K562 (cell line): ENCODE data around the gene ARHGEF1. TPM values are rescaled to one million over a fixed set of nuclear protein-coding genes. Genes with fewer than 3 reads are reported as not detected.

Experiments used
- ATAC-seq: fragments of 200-7000 bp; cut with Tn5 transposase; 3 replicates; pipeline ENCODE4 v1.9.1; 2020; ENCODE audit warnings: moderate library complexity
- BruUV-seq: library from RNA; stranded (reverse); fragments of 400-500 nt; replicated peaks from 2 replicates; lab custom pipeline; 2021; lab: Mats Ljungman, UMichigan
- CTCF ChIA-PET: fragments of 300-600 bp; formaldehyde crosslinking; extraction: SDS; loops from one replicate; lab custom pipeline; 2021; ENCODE audit warnings: low intra/inter-chr PET ratio; lab: Yijun Ruan, JAX
- POLR2A ChIA-PET: fragments of 300-600, 350-650 bp; sonication (Branson Sonifier 250); formaldehyde crosslinking; extraction: SDS; loops from one replicate; lab custom pipeline; 2021; ENCODE audit warnings: antibody characterized with exemption, inconsistent platforms; lab: Yijun Ruan, JAX
- DNase-seq, 4 experiments: peaks; one replicate each; pipeline versions ENCODE4 v3.0.0 to v3.0.0-alpha.2; 2011 to 2018; ENCODE audit warnings: low spot score in 3 of 4, mixed read lengths in 3 of 4; ENCODE audit errors: extremely low read depth in 1 of 4
- FAIRE-seq: peaks from 2 replicates; lab custom pipeline; 2011; peaks lifted over from hg19 to GRCh38; lab: Jason Lieb, UNC
- H2AFZ ChIP-seq: 2 replicates; pipeline ENCODE4 v1.6.0; 2011; ENCODE audit warnings: low read depth, low read length, control low read depth, inconsistent platforms
- H3K27ac ChIP-seq: fragments of 200-600 bp; 3 replicates; pipeline ENCODE4 v1.8.0; 2011; ENCODE audit warnings: low read depth, mild to moderate bottlenecking, control low read depth, inconsistent platforms, low read length, moderate library complexity, mixed read lengths; ENCODE audit errors: extremely low read depth
- H3K27me3 ChIP-seq, 2 experiments: fragments of 300-600 bp in 1 of 2; 2 replicates in 1 of 2; 3 replicates in 1 of 2; pipeline versions ENCODE4 v1.6.0 to v1.8.0; 2011; ENCODE audit warnings: inconsistent platforms in 2 of 2, low read length in 2 of 2, mild to moderate bottlenecking in 1 of 2, mixed read lengths in 1 of 2, moderate library complexity in 1 of 2; ENCODE audit not compliant: control insufficient read depth in 2 of 2, insufficient read depth in 2 of 2
- H3K36me3 ChIP-seq: fragments of 300-600 bp; 3 replicates; pipeline ENCODE4 v1.8.0; 2011; ENCODE audit warnings: mild to moderate bottlenecking, low read length, inconsistent platforms; ENCODE audit not compliant: control insufficient read depth, insufficient read depth
- H3K4me1 ChIP-seq, 2 experiments: fragments of 200-600 bp in 1 of 2; replicated peaks in 1 of 2; 2 replicates in 1 of 2; 3 replicates in 1 of 2; pipeline versions ENCODE4 v1.5.1 to v1.8.0; 2011; ENCODE audit warnings: inconsistent platforms in 2 of 2, low read length in 2 of 2, mild to moderate bottlenecking in 1 of 2, mixed read lengths in 1 of 2, moderate library complexity in 1 of 2; ENCODE audit not compliant: control insufficient read depth in 2 of 2, insufficient read depth in 2 of 2
- H3K4me2 ChIP-seq: 2 replicates; pipeline ENCODE4 v1.6.1; 2011; ENCODE audit warnings: low read length, control low read depth, inconsistent platforms, mixed read lengths; ENCODE audit not compliant: insufficient read depth
- H3K4me3 ChIP-seq: fragments of 200-600 bp; sonication (generic), shearing (Covaris generic); 2 replicates; pipeline ENCODE4 v1.5.1; 2016; ENCODE audit warnings: control low read depth, inconsistent platforms
- H3K79me2 ChIP-seq: fragments of 200-600 bp; 3 replicates; pipeline ENCODE4 v1.8.0; 2011; ENCODE audit warnings: low read length, inconsistent platforms; ENCODE audit not compliant: control insufficient read depth, insufficient read depth
- H3K9ac ChIP-seq, 2 experiments: 2 replicates each; pipeline versions ENCODE4 v1.6.0 to v1.6.1; 2011; ENCODE audit warnings: low read depth in 2 of 2, low read length in 2 of 2, control low read depth in 1 of 2, inconsistent platforms in 1 of 2, mild to moderate bottlenecking in 1 of 2, mixed read lengths in 1 of 2; ENCODE audit not compliant: insufficient read depth in 1 of 2
- H3K9me1 ChIP-seq: one replicate; pipeline ENCODE4 v1.6.0; 2011; ENCODE audit warnings: inconsistent platforms, mild to moderate bottlenecking, low read length, moderate library complexity; ENCODE audit not compliant: control insufficient read depth, insufficient read depth
- H3K9me3 ChIP-seq: replicated peaks from 2 replicates; pipeline ENCODE4 v1.5.1; 2011; ENCODE audit warnings: low read depth, low read length, inconsistent platforms; ENCODE audit not compliant: control insufficient read depth, insufficient read depth
- H4K20me1 ChIP-seq: replicated peaks from 2 replicates; pipeline ENCODE4 v1.6.1; 2011; ENCODE audit warnings: low read length, inconsistent platforms, mixed read lengths; ENCODE audit not compliant: control insufficient read depth, insufficient read depth
- CTCF ChIP-seq, 3 experiments: IDR thresholded peaks in 2 of 3; conservative IDR thresholded peaks in 1 of 3; 2 replicates each; pipeline ENCODE4 v1.5.1; 2011 to 2012; ENCODE audit warnings: low read length in 3 of 3, mild to moderate bottlenecking in 3 of 3, control low read depth in 2 of 3, improper control_type of control experiment in 1 of 3, inconsistent platforms in 1 of 3, low read depth in 1 of 3, mixed read lengths in 1 of 3, moderate library complexity in 1 of 3; ENCODE audit not compliant: insufficient read depth in 2 of 3
- CTCFL ChIP-seq: IDR thresholded peaks from 2 replicates; pipeline ENCODE4 v1.6.1; 2011; ENCODE audit warnings: borderline replicate concordance, low read depth, mild to moderate bottlenecking, moderate library complexity, low read length; ENCODE audit not compliant: insufficient read depth, poor library complexity, severe bottlenecking
- EGR1 ChIP-seq: fragments of 450-650 bp; conservative IDR thresholded peaks from 2 replicates; pipeline ENCODE4 v1.6.1; 2017; ENCODE audit warnings: mild to moderate bottlenecking
- GATAD2A ChIP-seq: fragments of 450-650 bp; IDR thresholded peaks from 2 replicates; pipeline ENCODE4 v1.6.1; 2017
- MCM5 ChIP-seq: fragments of 450-650 bp; IDR thresholded peaks from 2 replicates; pipeline ENCODE4 v1.6.1; 2016; ENCODE audit warnings: low read depth
- RBFOX2 ChIP-seq: fragments of 200-400 bp; formaldehyde crosslinking; IDR thresholded peaks from 2 replicates; pipeline ENCODE4 v1.6.1; 2017; ENCODE audit warnings: low read depth, mild to moderate bottlenecking, low read length, moderate library complexity
- SETDB1 ChIP-seq: IDR thresholded peaks from one replicate; pipeline ENCODE4 v1.6.1; 2012; ENCODE audit warnings: low read length, control low read depth, inconsistent platforms
- TAF9B ChIP-seq: fragments of 450-650 bp; IDR thresholded peaks from 2 replicates; pipeline ENCODE4 v1.6.1; 2018; ENCODE audit warnings: mild to moderate bottlenecking; ENCODE audit not compliant: partially characterized antibody
- TBL1XR1 ChIP-seq, 2 experiments: IDR thresholded peaks; 2 replicates each; pipeline ENCODE4 v1.6.1; 2012; ENCODE audit warnings: improper control_type of control experiment in 2 of 2, low read length in 2 of 2, mild to moderate bottlenecking in 1 of 2
- ZFP36 ChIP-seq: fragments of 150-350 bp; IDR thresholded peaks from 2 replicates; pipeline ENCODE4 v1.6.1; 2018; ENCODE audit warnings: low read length, low read depth; ENCODE audit not compliant: partially characterized antibody
- ZNF212 ChIP-seq: fragments of 450-650 bp; formaldehyde crosslinking; IDR thresholded peaks from 2 replicates; pipeline ENCODE4 v1.4.0; 2020; ENCODE audit warnings: mild to moderate bottlenecking
- ZNF609 ChIP-seq: sonication (generic); formaldehyde crosslinking; IDR thresholded peaks from 2 replicates; pipeline ENCODE4 v1.8.1; 2023; ENCODE audit warnings: missing genetic modification reagents, mild to moderate bottlenecking, borderline replicate concordance
- WGBS: fragments of 100-300 bp; shearing (Covaris generic); methylation state at CpG from one replicate; pipeline ENCODE4 v1.1.6; 2016; ENCODE audit warnings: low coverage, mixed read lengths; ENCODE audit not compliant: insufficient coverage; ENCODE audit errors: missing lambda C conversion rate; 5-methylcytosine and 5-hydroxymethylcytosine counted together
- in situ Hi-C: fragments of 300-500 bp; cut with MboI; formaldehyde crosslinking; loops from 4 replicates; pipeline ENCODE4 v1.15.0; 2018; ENCODE audit warnings: inconsistent platforms, mixed read lengths
- intact Hi-C: fragments of 100-400 bp; cut with micrococcal nuclease; formaldehyde crosslinking; loops from 2 replicates; pipeline ENCODE4 v1.14.2; 2022
- polyA plus RNA-seq, 8 experiments: library from polyadenylated mRNA; depleted of rRNA in 4 of 8; stranded (reverse) in 5 of 8; unstranded in 3 of 8; fragments of >200 nt; fragmentation: Nextera tagmentation in 2 of 8; fragmentation: Illumina TruSeq in 1 of 8; extraction: Ambion mirVana in 2 of 8; extraction: Trizol in 1 of 8; gene quantifications; 2 replicates each; pipeline versions ENCODE4 v1.2.1 to v1.2.3, GENCODE V29; 2011 to 2014; ENCODE audit warnings: inconsistent platforms in 1 of 8, missing spikeins in 1 of 8
- total RNA-seq, 7 experiments: library from RNA; depleted of rRNA in 6 of 7; stranded (reverse); fragments of >200 nt in 6 of 7; fragmentation: Illumina TruSeq in 2 of 7; extraction: Trizol in 2 of 7; gene quantifications; 2 replicates each; pipeline versions ENCODE4 v1.2.1 to v1.2.3, GENCODE V29; 2011 to 2021; ENCODE audit warnings: low replicate concordance in 1 of 7

Gene ARHGEF1
- total and polyA plus RNA-seq, 9 of the 15 experiments (the other 6 are each of a cell fraction or from before 2014, with no cell fraction given), result 1.9 to 149 (median 29.8) TPM

- Histone ChIP-seq H3K9ac (peak overlapping the region in 1 of 2 experiments; percentile 65; a peak in 2 of 4 replicates), H3K79me2 (peaks cover 40% of the 10 kb centered on the region), H3K36me3 (peaks cover 53% of the 10 kb centered on the region; the same call in 2 of the 3 replicates), H3K9me1 (no peaks in the 10 kb centered on the region), H3K27me3 (no peaks in the 10 kb centered on the region), H3K4me3 (no peak overlapping the region), H3K4me1 (peaks cover 15 to 46% of the 10 kb centered on the region in 2 experiments; a peak in 4 of 5 replicates), H3K4me2 (no peak overlapping the region), H4K20me1 (0 out of 2 replicates have a peak, but pooled peaks cover 7% of the 10 kb centered on the region), H3K27ac (no peak overlapping the region), H3K9me3 (no peaks in the 10 kb centered on the region), H2AFZ (no peak overlapping the region)
- ChIA-PET CTCF (no interaction called here), POLR2A (interaction anchor here (0.5 to 0.6 kb wide), 2 partner anchors 11 to 695 kb away, joined by 3 read pairs; no protein-coding TSS in a partner anchor)
- in situ Hi-C loops, result no loop called here
- intact Hi-C loops, result no loop called here
- 74% methylated on average over 9 of the region's 17 CpGs for WGBS
- DNase-seq (no peak), FAIRE-seq (no peak), ATAC-seq (no peak)
- no TSS peak for BruUV-seq
- peak; percentile 51 for TF ChIP-seq RBFOX2
- no peak for TF ChIP-seq SETDB1
- TF ChIP-seq CTCF (IDR thresholded peaks at IDR 0.05 in 2 of 3, conservative IDR thresholded peaks at IDR 0.05 in 1 of 3; ENCODE audit: insufficient read depth in 2 of 3, low read depth in 1 of 3, low read length in 3 of 3), result 0 out of 6 replicates have a peak, but pooled peaks of 1 of the 3 experiments have one; percentile 20
- no peak for TF ChIP-seq TAF9B
- TF ChIP-seq GATAD2A, result no peak
- TF ChIP-seq ZNF212 (CRISPR knock-in tag), result no peak
- TF ChIP-seq CTCFL, result no peak
- no peak for TF ChIP-seq ZNF609 (CRISPR knock-in tag)
- TF ChIP-seq ZFP36, result no peak
- no peak for TF ChIP-seq MCM5
- 0 out of 2 replicates have a peak, but pooled peaks have one; percentile 5 for TF ChIP-seq EGR1
- no peak for TF ChIP-seq TBL1XR1 (IDR thresholded peaks at IDR 0.05; ENCODE audit: low read length in 2 of 2)
Observed at GRCh38 chr19:41887711-41888382, 4.9 kb downstream of the ARHGEF1 start.
